ENCODE measurements around the gene ESYT2. TPM values are rescaled to one million over a fixed set of nuclear protein-coding genes. Genes with fewer than 3 reads are reported as not detected.

ESYT2 gene
- total and polyA plus RNA-seq, 8 donors, result 8.1 to 31.8 (median 27.3) TPM

GRCh38 chr7:158745057-158745715 is 84.1 kb downstream of the ESYT2 start:
- Histone ChIP-seq H3K36me3 (peaks cover 8 to 43% (median 13%) of the 10 kb centered on the region in 3 donors), H3K27me3 (no peaks in the 10 kb centered on the region), H3K4me1 (no peaks in the 10 kb centered on the region), H3K27ac (no peak overlapping the region), H3K4me3 (no peak overlapping the region), H3K9me3 (no peaks in the 10 kb centered on the region)
- ATAC-seq, result no peak
- intact Hi-C loops (cut with DNase I), result no loop called here
- TF ChIP-seq CTCF (IDR thresholded peaks at IDR 0.05), result no peak
- WGBS, 2 donors, result 84 to 92% methylated on average over 8 to 10 of the region's 10 CpGs
- no peak for DNase-seq
- no peak for FAIRE-seq

GRCh38 chr7:158744070-158744469 is 85.2 kb downstream of the ESYT2 start:
- 95 to 97% methylated on average over 4 of the region's 4 CpGs for WGBS, 2 donors
- no peak overlapping the region for H3K27ac ChIP-seq
- FAIRE-seq (no peak), ATAC-seq (no peak), DNase-seq (no peak)
- no peaks in the 10 kb centered on the region for H3K27me3 ChIP-seq
- H3K9me3 ChIP-seq, result no peaks in the 10 kb centered on the region
- H3K4me3 ChIP-seq, result no peak overlapping the region
- H3K36me3 ChIP-seq, result peaks cover 9 to 49% (median 18%) of the 10 kb centered on the region in 3 donors
- TF ChIP-seq CTCF (IDR thresholded peaks at IDR 0.05), result no peak
- intact Hi-C loops (cut with DNase I), result no loop called here
- no peaks in the 10 kb centered on the region for H3K4me1 ChIP-seq

- intact Hi-C loops (cut with DNase I), result no loop called here
- Histone ChIP-seq H3K4me1 (no peaks in the 10 kb centered on the region), H3K4me3 (no peak overlapping the region), H3K9me3 (no peaks in the 10 kb centered on the region), H3K27ac (no peak overlapping the region), H3K36me3 (peaks cover 14 to 50% (median 21%) of the 10 kb centered on the region in 3 donors), H3K27me3 (no peaks in the 10 kb centered on the region)
- WGBS, 2 donors, result 92 to 94% methylated on average over 17 of the region's 17 CpGs
- ATAC-seq (no peak), DNase-seq (no peak), FAIRE-seq (no peak)
- no peak for TF ChIP-seq CTCF (IDR thresholded peaks at IDR 0.05)
These were observed 86.1 kb downstream of the ESYT2 start for GRCh38 chr7:158743219-158743618.

GRCh38 chr7:158742065-158742821 is 87.1 kb downstream of the ESYT2 start:
- WGBS, 2 donors, result 96 to 98% methylated on average over 19 of the region's 19 CpGs
- Histone ChIP-seq H3K36me3 (peaks cover 14 to 51% (median 21%) of the 10 kb centered on the region in 3 donors), H3K27ac (no peak overlapping the region), H3K9me3 (no peaks in the 10 kb centered on the region), H3K27me3 (no peaks in the 10 kb centered on the region), H3K4me1 (no peaks in the 10 kb centered on the region), H3K4me3 (no peak overlapping the region)
- intact Hi-C loops (cut with DNase I), result no loop called here
- FAIRE-seq (no peak), ATAC-seq (no peak), DNase-seq (no peak)
- no peak for TF ChIP-seq CTCF (IDR thresholded peaks at IDR 0.05)

- DNase-seq (no peak), ATAC-seq (no peak), FAIRE-seq (no peak)
- no peak for TF ChIP-seq CTCF (IDR thresholded peaks at IDR 0.05)
- 93 to 94% methylated on average over 14 of the region's 14 CpGs for WGBS, 2 donors
- H3K9me3 ChIP-seq, result no peaks in the 10 kb centered on the region
- H3K36me3 ChIP-seq, result peaks cover 14 to 54% (median 21%) of the 10 kb centered on the region in 3 donors
- H3K27ac ChIP-seq, result no peak overlapping the region
- no peaks in the 10 kb centered on the region for H3K4me1 ChIP-seq
- intact Hi-C loops (cut with DNase I), result no loop called here
- no peak overlapping the region for H3K4me3 ChIP-seq
- H3K27me3 ChIP-seq, result no peaks in the 10 kb centered on the region
These were observed 88.0 kb downstream of the ESYT2 start for GRCh38 chr7:158741294-158741666.

Measured in pancreas (tissue), 10 donors.